HEK293 (cell line): Measurements from ENCODE around the gene AFF2.

Experiments used
- GLI4 ChIP-seq: fragments of 450-650 bp; formaldehyde crosslinking; IDR thresholded peaks from 2 replicates; pipeline ENCODE4 v1.5.1; 2016; ENCODE audit warnings: missing biosample characterization, missing genetic modification characterization
- KLF10 ChIP-seq: fragments of 450-650 bp; IDR thresholded peaks from 2 replicates; pipeline ENCODE4 v1.5.1; 2018; ENCODE audit warnings: missing biosample characterization, mild to moderate bottlenecking, missing genetic modification characterization
- REST ChIP-seq: fragments of 450-650 bp; formaldehyde crosslinking; IDR thresholded peaks from 2 replicates; pipeline ENCODE4 v1.5.1; 2016; ENCODE audit warnings: missing biosample characterization, missing genetic modification characterization
- YY1 ChIP-seq: fragments of 450-650 bp; formaldehyde crosslinking; IDR thresholded peaks from 2 replicates; pipeline ENCODE4 v1.5.1; 2018; ENCODE audit warnings: missing biosample characterization, missing genetic modification characterization
- ZEB2 ChIP-seq: fragments of 450-650 bp; formaldehyde crosslinking; IDR thresholded peaks from 2 replicates; pipeline ENCODE4 v1.5.1; 2016; ENCODE audit warnings: missing biosample characterization, missing genetic modification characterization
- ZNF133 ChIP-seq: fragments of 450-650 bp; formaldehyde crosslinking; IDR thresholded peaks from 2 replicates; pipeline ENCODE4 v1.5.1; 2016; ENCODE audit warnings: missing biosample characterization, missing genetic modification characterization
- ZNF48 ChIP-seq: fragments of 450-650 bp; formaldehyde crosslinking; IDR thresholded peaks from 2 replicates; pipeline ENCODE4 v1.5.1; 2016; ENCODE audit warnings: missing biosample characterization, missing genetic modification characterization
- ZNF626 ChIP-seq: fragments of 450-650 bp; sonication (Bioruptor Pico); formaldehyde crosslinking; IDR thresholded peaks from 2 replicates; pipeline ENCODE4 v1.5.1; 2018; ENCODE audit warnings: missing biosample characterization, missing genetic modification characterization, inconsistent platforms
- ZNF776 ChIP-seq: fragments of 450-650 bp; formaldehyde crosslinking; IDR thresholded peaks from 2 replicates; pipeline ENCODE4 v1.5.0; 2017; ENCODE audit warnings: missing biosample characterization, missing genetic modification characterization, borderline replicate concordance
- TF ChIP-seq, protein P1 (sequence below): fragments of 450-650 bp; formaldehyde crosslinking; IDR thresholded peaks from 2 replicates; pipeline ENCODE4 v1.5.1; 2016; ENCODE audit warnings: missing biosample characterization, missing genetic modification characterization

DNA sequence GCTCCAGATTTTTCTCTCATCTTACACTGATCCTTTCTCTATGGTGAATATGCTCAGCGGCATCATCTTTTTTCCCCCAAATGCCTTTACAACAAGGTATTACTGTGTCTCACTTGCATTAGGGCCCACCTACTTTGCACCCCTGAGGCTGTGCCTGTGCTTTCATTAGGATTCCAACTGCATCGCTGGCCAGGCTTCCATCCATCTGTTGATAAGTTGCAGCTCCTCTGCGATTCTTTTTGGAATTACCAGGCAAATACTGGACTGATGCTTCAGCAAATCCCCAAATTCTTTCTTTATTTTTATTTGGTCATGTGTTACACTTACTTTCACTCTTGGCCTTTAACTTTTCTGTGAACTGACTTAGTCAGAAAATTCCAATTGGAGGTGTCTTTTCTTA, 77.3 kb downstream of the AFF2 start:
- TF ChIP-seq GLI4, result no peak
- no peak for TF ChIP-seq ZNF133
- no peak for TF ChIP-seq KLF10 (tag by site-specific recombination)
- no peak for TF ChIP-seq ZNF626
- no peak for TF ChIP-seq ZNF776
- no peak for TF ChIP-seq ZNF48 (tag by site-specific recombination)
- TF ChIP-seq REST (tag by site-specific recombination), result no peak
- TF ChIP-seq, protein P1, sequence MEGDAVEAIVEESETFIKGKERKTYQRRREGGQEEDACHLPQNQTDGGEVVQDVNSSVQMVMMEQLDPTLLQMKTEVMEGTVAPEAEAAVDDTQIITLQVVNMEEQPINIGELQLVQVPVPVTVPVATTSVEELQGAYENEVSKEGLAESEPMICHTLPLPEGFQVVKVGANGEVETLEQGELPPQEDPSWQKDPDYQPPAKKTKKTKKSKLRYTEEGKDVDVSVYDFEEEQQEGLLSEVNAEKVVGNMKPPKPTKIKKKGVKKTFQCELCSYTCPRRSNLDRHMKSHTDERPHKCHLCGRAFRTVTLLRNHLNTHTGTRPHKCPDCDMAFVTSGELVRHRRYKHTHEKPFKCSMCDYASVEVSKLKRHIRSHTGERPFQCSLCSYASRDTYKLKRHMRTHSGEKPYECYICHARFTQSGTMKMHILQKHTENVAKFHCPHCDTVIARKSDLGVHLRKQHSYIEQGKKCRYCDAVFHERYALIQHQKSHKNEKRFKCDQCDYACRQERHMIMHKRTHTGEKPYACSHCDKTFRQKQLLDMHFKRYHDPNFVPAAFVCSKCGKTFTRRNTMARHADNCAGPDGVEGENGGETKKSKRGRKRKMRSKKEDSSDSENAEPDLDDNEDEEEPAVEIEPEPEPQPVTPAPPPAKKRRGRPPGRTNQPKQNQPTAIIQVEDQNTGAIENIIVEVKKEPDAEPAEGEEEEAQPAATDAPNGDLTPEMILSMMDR (tag by site-specific recombination), result no peak
- no peak for TF ChIP-seq ZEB2 (tag by site-specific recombination)
- TF ChIP-seq YY1 (tag by site-specific recombination), result no peak
